Measurements from ENCODE around the gene TMEM129.

DNA sequence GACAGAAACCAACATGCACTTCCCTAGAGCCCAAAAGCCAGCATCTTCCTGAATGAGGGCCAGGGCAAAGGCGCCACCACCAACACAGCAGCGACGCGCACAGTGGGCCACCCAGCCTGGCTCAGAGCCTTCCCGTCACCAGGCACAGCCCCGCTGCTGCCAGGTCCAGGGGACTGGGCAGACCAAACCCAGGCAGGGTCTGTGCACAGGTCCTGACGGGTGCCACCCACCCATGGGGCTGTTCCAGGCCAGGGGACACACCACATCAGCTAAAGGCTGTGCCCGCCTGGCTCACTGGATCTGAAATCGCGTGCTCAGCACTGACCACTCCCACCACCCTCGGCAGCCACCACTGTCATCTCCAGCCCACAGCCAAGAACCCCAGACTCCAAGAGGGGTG lies 50.8 kb downstream of the TMEM129 start:
- TF ChIP-seq, protein P1, sequence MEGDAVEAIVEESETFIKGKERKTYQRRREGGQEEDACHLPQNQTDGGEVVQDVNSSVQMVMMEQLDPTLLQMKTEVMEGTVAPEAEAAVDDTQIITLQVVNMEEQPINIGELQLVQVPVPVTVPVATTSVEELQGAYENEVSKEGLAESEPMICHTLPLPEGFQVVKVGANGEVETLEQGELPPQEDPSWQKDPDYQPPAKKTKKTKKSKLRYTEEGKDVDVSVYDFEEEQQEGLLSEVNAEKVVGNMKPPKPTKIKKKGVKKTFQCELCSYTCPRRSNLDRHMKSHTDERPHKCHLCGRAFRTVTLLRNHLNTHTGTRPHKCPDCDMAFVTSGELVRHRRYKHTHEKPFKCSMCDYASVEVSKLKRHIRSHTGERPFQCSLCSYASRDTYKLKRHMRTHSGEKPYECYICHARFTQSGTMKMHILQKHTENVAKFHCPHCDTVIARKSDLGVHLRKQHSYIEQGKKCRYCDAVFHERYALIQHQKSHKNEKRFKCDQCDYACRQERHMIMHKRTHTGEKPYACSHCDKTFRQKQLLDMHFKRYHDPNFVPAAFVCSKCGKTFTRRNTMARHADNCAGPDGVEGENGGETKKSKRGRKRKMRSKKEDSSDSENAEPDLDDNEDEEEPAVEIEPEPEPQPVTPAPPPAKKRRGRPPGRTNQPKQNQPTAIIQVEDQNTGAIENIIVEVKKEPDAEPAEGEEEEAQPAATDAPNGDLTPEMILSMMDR (conservative IDR thresholded peaks at IDR 0.05; ENCODE audit: low read length), result no peak
- no peak for TF ChIP-seq EZH2phosphoT487 (IDR thresholded peaks at IDR 0.05; ENCODE audit: borderline replicate concordance, low read depth, low read length)

Measured in OCI-LY7 (cell line).